OCI-LY3 (cell line): ENCODE data around the gene NR1D1.
"Not testable (repeated sequence)": the region's sequence is repeated elsewhere in the genome, so short reads cannot be mapped to it uniquely, and the experiment has no call there.

Experiments used
- H2AFZ ChIP-seq: fragments of 200-600, 300-600 bp; shearing (Covaris generic); 2 replicates; pipeline ENCODE4 v1.6.0; 2014; ENCODE audit warnings: antibody characterized with exemption, low read depth, low read length
- H3K27ac ChIP-seq: fragments of 200-600, 300-600 bp; sonication (generic); 2 replicates; pipeline ENCODE4 v1.5.1; 2014; ENCODE audit warnings: mild to moderate bottlenecking, low read length, moderate library complexity, mixed read lengths
- H3K27me3 ChIP-seq: fragments of 200-600, 300-600 bp; sonication (generic); 2 replicates; pipeline ENCODE4 v1.6.1; 2014; ENCODE audit warnings: low read depth, low read length, mixed read lengths
- H3K36me3 ChIP-seq: fragments of 200-600, 300-600 bp; sonication (generic); replicated peaks from 2 replicates; pipeline ENCODE3; 2014; ENCODE audit warnings: low read depth, low read length, mixed read lengths
- H3K4me1 ChIP-seq: fragments of 300-600, 200-600 bp; sonication (generic); 2 replicates; pipeline ENCODE4 v1.6.1; 2014; ENCODE audit warnings: low read length, mixed read lengths
- H3K4me2 ChIP-seq: fragments of 200-600, 300-600 bp; sonication (generic); 2 replicates; pipeline ENCODE4 v1.6.1; 2014; ENCODE audit warnings: low read length, mixed read lengths
- H3K4me3 ChIP-seq: fragments of 300-600, 200-600 bp; sonication (generic); 2 replicates; pipeline ENCODE4 v1.5.1; 2014; ENCODE audit warnings: antibody characterized with exemption, mild to moderate bottlenecking, low read length, moderate library complexity
- H3K79me2 ChIP-seq: fragments of 300-600, 200-600 bp; shearing (Covaris generic); 2 replicates; pipeline ENCODE4 v1.6.1; 2014; ENCODE audit warnings: mild to moderate bottlenecking, low read length, mixed read lengths
- H3K9ac ChIP-seq: fragments of 300-600, 200-600 bp; shearing (Covaris generic); 2 replicates; pipeline ENCODE4 v1.6.0; 2014; ENCODE audit warnings: mild to moderate bottlenecking, low read length, moderate library complexity
- H3K9me3 ChIP-seq: fragments of 200-600, 300-600 bp; shearing (Covaris generic); 2 replicates; pipeline ENCODE4 v1.6.1; 2014; ENCODE audit warnings: low read length, mixed read lengths; ENCODE audit not compliant: insufficient read depth
- H4K20me1 ChIP-seq: fragments of 200-600, 300-600 bp; sonication (generic); 2 replicates; pipeline ENCODE4 v1.6.1; 2016; ENCODE audit warnings: low read length, mixed read lengths; ENCODE audit not compliant: insufficient read depth
- CTCF ChIP-seq: fragments of 200-600, 300-600 bp; sonication (generic); IDR thresholded peaks from 2 replicates; pipeline ENCODE4 v1.5.1; 2014; ENCODE audit warnings: antibody characterized with exemption, low read length, low read depth
- EZH2phosphoT487 ChIP-seq: fragments of 200-600 bp; shearing (Covaris generic); IDR thresholded peaks from 2 replicates; pipeline ENCODE4 v1.6.1; 2018; ENCODE audit warnings: antibody characterized with exemption, mixed run types, low read depth

Gene NR1D1

GRCh38 chr17:40100419-40100668 is at the start of gene NR1D1:
TSS of gene NR1D1 (minus strand) at chr17:40100589. CDS start at chr17:40100094, 495 bp downstream.
- H3K79me2 ChIP-seq: peaks cover 23% of the 10 kb centered on the region
- H3K36me3 ChIP-seq: peaks cover 21% of the 10 kb centered on the region
- peak within 1 kb of the TSS; percentile 64 for H3K4me2 ChIP-seq
- no peak for TF ChIP-seq EZH2phosphoT487
- no peak for TF ChIP-seq CTCF
- H4K20me1 ChIP-seq: no peaks in the 10 kb centered on the region
- peak within 1 kb of the TSS; percentile 67 for H3K4me3 ChIP-seq
- H3K4me1 ChIP-seq: peaks cover 84% of the 10 kb centered on the region
- peak within 1 kb of the TSS; percentile 23 for H3K9ac ChIP-seq
- no peaks in the 10 kb centered on the region for H3K27me3 ChIP-seq
- H2AFZ ChIP-seq: no peak within 1 kb of the TSS; the same call in 1 of the 2 replicates
- H3K27ac ChIP-seq: peak within 1 kb of the TSS; percentile 99
- no peaks in the 10 kb centered on the region for H3K9me3 ChIP-seq

GRCh38 chr17:40148527-40148926 is 48.1 kb upstream of the NR1D1 start:
- no peak overlapping the region for H3K9ac ChIP-seq
- no peak for TF ChIP-seq EZH2phosphoT487
- no peak for TF ChIP-seq CTCF
- no peak overlapping the region for H2AFZ ChIP-seq
- no peaks in the 10 kb centered on the region for H3K27me3 ChIP-seq
- peaks cover 59% of the 10 kb centered on the region for H3K79me2 ChIP-seq
- H3K4me2 ChIP-seq: no peak overlapping the region
- no peak overlapping the region for H3K27ac ChIP-seq
- H3K4me3 ChIP-seq: no peak overlapping the region
- no peaks in the 10 kb centered on the region for H4K20me1 ChIP-seq
- H3K36me3 ChIP-seq: peaks cover 46% of the 10 kb centered on the region
- peaks cover 22% of the 10 kb centered on the region for H3K4me1 ChIP-seq
- H3K9me3 ChIP-seq: no peaks in the 10 kb centered on the region

- Histone ChIP-seq H3K79me2 (peaks cover 61% of the 10 kb centered on the region), H3K27me3 (no peaks in the 10 kb centered on the region), H3K27ac (no peak overlapping the region), H3K4me2 (no peak overlapping the region), H3K9me3 (no peaks in the 10 kb centered on the region), H3K36me3 (peaks cover 42% of the 10 kb centered on the region), H3K4me1 (peaks cover 13% of the 10 kb centered on the region), H3K4me3 (no peak overlapping the region), H3K9ac (no peak overlapping the region), H2AFZ (no peak overlapping the region), H4K20me1 (no peaks in the 10 kb centered on the region)
- TF ChIP-seq EZH2phosphoT487 (no peak), CTCF (no peak)
These were observed 45.1 kb upstream of the NR1D1 start for GRCh38 chr17:40145476-40145875.

- H3K4me2 ChIP-seq, H4K20me1 ChIP-seq, H3K27me3 ChIP-seq, H3K9ac ChIP-seq, H3K9me3 ChIP-seq, H3K27ac ChIP-seq, H2AFZ ChIP-seq, H3K4me3 ChIP-seq: not testable (repeated sequence)
- peaks cover 21% of the 10 kb centered on the region for H3K4me1 ChIP-seq
- H3K36me3 ChIP-seq: peaks cover 24% of the 10 kb centered on the region
- peaks cover 53% of the 10 kb centered on the region for H3K79me2 ChIP-seq
These were observed 42.8 kb upstream of the NR1D1 start for GRCh38 chr17:40143166-40143565.

GRCh38 chr17:40139566-40140058 is 39.2 kb upstream of the NR1D1 start:
- Histone ChIP-seq H3K9me3 (no peaks in the 10 kb centered on the region), H3K36me3 (peaks cover 35% of the 10 kb centered on the region), H3K27ac (peak overlapping the region; percentile 88), H3K9ac (peak overlapping the region; percentile 86), H3K4me1 (peaks cover 21% of the 10 kb centered on the region), H2AFZ (peak overlapping the region; percentile 74; the same call in 1 of the 2 replicates), H3K27me3 (no peaks in the 10 kb centered on the region), H3K4me2 (peak overlapping the region; percentile 82), H3K4me3 (peak overlapping the region; percentile 81), H4K20me1 (no peaks in the 10 kb centered on the region), H3K79me2 (peaks cover 59% of the 10 kb centered on the region)
- TF ChIP-seq EZH2phosphoT487 (no peak), CTCF (no peak)
